GM12873 (cell line): ENCODE data around the gene TBRG1.

Experiments
- CTCF ChIP-seq: IDR thresholded peaks from 2 replicates; pipeline ENCODE4 v1.5.1; 2012; ENCODE audit warnings: low read depth, mild to moderate bottlenecking, moderate library complexity, low read length, control low read depth; ENCODE audit not compliant: insufficient read depth; ENCODE audit errors: missing control alignments

TBRG1 gene

GRCh38 chr11:124663861-124664260, 41.2 kb downstream of the TBRG1 start:
- TF ChIP-seq CTCF: no peak

DNA sequence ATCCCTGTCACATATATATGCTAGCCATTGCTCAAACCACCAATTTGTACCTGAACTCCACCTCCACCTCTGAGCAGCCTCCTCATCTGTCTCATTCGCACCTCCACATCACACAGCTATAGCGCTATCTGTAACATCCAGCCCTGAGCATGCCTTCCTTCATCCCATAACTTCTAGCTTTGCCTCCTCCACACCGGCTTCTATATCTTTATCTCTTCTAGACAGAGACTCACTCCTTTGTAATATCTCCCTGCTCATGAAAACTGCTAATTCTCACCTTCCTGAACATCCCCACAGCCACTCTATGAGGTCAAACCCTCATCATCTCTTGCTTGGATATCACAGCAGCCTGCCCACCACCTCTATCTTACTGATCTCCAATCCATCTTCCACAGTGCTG, 44.9 kb downstream of the TBRG1 start:
- no peak for TF ChIP-seq CTCF

DNA sequence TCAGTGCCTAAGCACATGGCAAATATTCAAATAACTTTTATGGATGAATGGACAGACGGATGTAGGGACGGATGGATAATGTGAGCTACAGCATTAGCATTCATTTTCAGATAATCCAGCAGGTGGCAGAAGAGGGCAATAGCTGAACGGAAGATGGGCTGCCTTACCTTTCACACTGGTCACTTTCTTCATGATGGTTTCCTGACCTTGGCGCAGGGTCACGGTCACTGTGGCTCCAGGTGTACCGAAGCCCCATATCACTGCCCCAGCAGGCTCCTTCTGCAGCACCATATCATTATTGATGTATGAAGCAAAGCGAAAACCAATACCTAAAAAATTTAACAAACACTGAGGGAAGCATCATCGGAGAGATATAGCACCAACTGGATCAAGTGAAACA, 46.5 kb downstream of the TBRG1 start:
- peak; percentile 84 for TF ChIP-seq CTCF

DNA sequence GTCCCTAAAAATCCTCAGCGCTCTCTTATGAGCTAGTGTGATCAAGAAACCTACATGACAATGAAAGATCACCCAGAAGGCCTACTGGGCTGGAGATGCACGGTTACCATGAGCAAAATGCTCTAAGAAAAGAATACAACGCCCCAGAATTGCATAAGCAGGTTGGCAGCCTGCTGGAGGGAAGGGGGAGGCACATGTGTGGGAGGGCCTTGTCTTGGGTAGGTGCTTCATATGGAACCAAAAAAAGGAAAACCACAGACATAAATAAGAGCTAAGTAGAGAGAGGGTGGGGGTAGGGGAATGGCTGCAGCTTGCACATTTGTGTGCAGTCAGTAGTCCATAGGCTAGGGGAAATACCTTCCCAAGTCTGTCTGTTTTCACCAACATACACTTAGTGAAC, 48.1 kb downstream of the TBRG1 start:
- no peak for TF ChIP-seq CTCF

DNA sequence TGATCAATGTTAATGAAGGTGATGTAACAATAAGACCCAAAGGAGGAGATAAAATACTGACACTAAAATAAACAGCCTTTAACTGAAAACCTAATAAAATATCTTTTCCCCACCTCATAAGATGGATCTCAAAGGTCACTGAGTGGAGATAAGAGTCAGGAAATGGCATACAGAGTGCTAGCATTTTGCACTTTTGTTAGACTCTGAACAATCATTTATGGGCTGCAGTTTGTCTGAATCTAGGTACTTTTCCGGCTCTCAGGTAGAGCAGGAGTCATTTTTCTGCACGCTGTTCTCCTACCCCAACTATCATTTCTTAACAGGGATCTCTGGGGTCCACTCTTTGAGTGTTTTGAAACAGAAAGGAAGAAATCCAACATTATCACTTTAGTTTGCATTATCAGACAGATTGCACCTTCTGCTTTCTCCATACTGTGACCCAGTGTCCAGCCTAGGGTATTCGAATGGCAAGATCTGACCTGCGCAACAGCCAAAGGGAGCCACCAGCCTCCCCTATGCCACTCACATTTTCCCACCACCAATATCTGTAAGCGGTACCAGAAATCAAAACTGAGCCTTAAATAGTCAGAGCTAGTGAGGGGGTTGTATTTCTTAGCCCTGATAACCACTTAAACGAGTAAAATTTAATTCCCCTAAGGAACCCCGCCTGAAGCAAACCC, 50.0 kb downstream of the TBRG1 start:
- no peak for TF ChIP-seq CTCF

DNA sequence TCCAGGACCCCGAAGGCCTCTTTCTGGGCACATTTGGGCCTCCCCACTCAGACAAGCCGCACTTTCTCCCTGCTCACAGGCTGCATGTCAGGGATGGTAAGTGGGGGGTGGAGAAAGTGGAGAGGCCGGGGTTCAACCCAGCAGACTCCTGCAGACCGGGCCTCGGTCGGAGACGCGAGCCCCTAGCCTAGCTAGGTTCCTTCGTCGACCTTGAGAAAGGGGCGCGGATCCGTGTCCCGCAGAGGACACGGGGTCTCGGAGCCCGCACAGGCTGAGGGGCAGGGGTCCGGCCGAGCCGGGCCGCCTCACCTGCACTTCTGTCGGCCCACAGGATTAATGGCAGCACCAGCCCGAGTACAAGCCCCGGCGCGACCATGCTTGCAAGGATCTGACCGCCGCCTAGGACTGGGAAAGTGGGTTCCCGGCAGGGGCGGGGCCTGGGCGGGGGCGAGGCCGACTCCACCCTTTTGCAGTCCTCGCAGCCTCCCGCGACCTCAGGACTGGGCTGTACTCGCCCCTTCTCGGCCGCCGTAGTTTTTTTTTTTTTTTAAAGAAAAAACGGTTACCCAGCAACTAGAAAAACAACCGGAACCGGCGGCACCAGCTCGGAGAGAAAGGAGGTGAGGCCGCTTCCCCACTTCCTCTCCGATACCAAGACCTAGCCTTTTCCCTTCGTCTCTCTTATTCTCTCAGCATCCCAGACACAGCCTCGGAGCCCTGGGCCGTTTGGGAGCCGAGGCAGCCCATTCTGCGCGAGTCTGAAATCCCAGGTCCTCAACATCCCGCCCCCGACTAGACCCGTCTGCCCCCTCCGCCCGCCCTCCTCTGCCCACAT, 50.9 kb downstream of the TBRG1 start, which contains the start of the genes SIAE and SPA17:
TSS of gene SIAE (minus strand) at position 407 of the 835 bp plus-strand sequence. CDS start at position 376, 31 bp downstream.
TSS of gene SPA17 (plus strand) at position 572 of the 835 bp plus-strand sequence. CDS start 1,361 bp downstream, outside the sequence.
- no peak for TF ChIP-seq CTCF

GRCh38 chr11:124674168-124674517, 51.5 kb downstream of the TBRG1 start:
- no peak for TF ChIP-seq CTCF
